Stimulated activated CD8-positive, alpha-beta memory T cell treated with anti-CD3 and anti-CD28 coated beads, Interleukin-7, amount 100 ng/mL, for 1 hour (primary cell): ENCODE data around the gene TOR2A.

ENCODE experiments used
- DNase-seq, 2 donors: peaks; one replicate each; pipeline ENCODE4 v3.0.0-alpha.2; 2020; ENCODE audit warnings: low read depth in 2 of 2

TOR2A gene

GRCh38 chr9:127720865-127721227 is 14.2 kb downstream of the TOR2A start:
- no peak for DNase-seq

- DNase-seq: no peak
Observed at GRCh38 chr9:127720031-127720864, 14.8 kb downstream of the TOR2A start.

GRCh38 chr9:127717766-127718165 is 17.3 kb downstream of the TOR2A start:
- no peak for DNase-seq

- DNase-seq: no peak
Observed at GRCh38 chr9:127716412-127716811, 18.7 kb downstream of the TOR2A start.

- peak; percentile 95 to 96 for DNase-seq
Observed at GRCh38 chr9:127715470-127716337, 19.4 kb downstream of the TOR2A start, which contains the start of the genes PTRH1 and TTC16. PTRH1 (minus strand) TSS chr9:127715663; CDS start chr9:127715639, 24 bp downstream. TTC16 (plus strand) TSS chr9:127716079; CDS start chr9:127716146, 67 bp downstream.

- DNase-seq: no peak
Observed at GRCh38 chr9:127714951-127715469, 20.1 kb downstream of the TOR2A start.

GRCh38 chr9:127714020-127714750 is 20.9 kb downstream of the TOR2A start:
- no peak for DNase-seq

GRCh38 chr9:127712867-127713266 is 22.2 kb downstream of the TOR2A start:
- no peak for DNase-seq

- DNase-seq: no peak
Observed at GRCh38 chr9:127712371-127712770, 22.7 kb downstream of the TOR2A start.

- DNase-seq: no peak
Observed at GRCh38 chr9:127711831-127712274, 23.2 kb downstream of the TOR2A start.

GRCh38 chr9:127711226-127711701 is 23.8 kb downstream of the TOR2A start:
- no peak for DNase-seq

- no peak for DNase-seq
Observed at GRCh38 chr9:127710204-127710783, 24.8 kb downstream of the TOR2A start.

GRCh38 chr9:127708952-127709587 is 26.0 kb downstream of the TOR2A start:
- DNase-seq: no peak

- no peak for DNase-seq
Observed at GRCh38 chr9:127707766-127708165, 27.3 kb downstream of the TOR2A start.

- no peak for DNase-seq
Observed at GRCh38 chr9:127706836-127707241, 28.3 kb downstream of the TOR2A start, which contains the start of gene CFAP157. CFAP157 (plus strand) TSS chr9:127706988; CDS start chr9:127707032, 44 bp downstream.

- no peak for DNase-seq
Observed at GRCh38 chr9:127705577-127706379, 29.3 kb downstream of the TOR2A start.

GRCh38 chr9:127703289-127703946 is 31.7 kb downstream of the TOR2A start:
- no peak for DNase-seq

GRCh38 chr9:127700594-127701255 is 34.4 kb downstream of the TOR2A start:
- DNase-seq: no peak
